CD4-positive, alpha-beta T cell (primary cell): ENCODE measurements around the gene ETFB. TPM values are rescaled to one million over a fixed set of nuclear protein-coding genes. Genes with fewer than 3 reads are reported as not detected.

ENCODE experiments used
- ATAC-seq: fragments of 200-7000 bp; cut with Tn5 transposase; one replicate; pipeline ENCODE4 v1.10.0; 2022; ENCODE audit warnings: mild to moderate bottlenecking; ENCODE audit not compliant: poor library complexity
- CTCF ChIA-PET: fragments of 350-600 bp; sonication (Branson Sonifier 250); formaldehyde crosslinking; loops from one replicate; lab custom pipeline; 2021; ENCODE audit warnings: antibody characterized with exemption, inconsistent platforms; lab: Charles Lee
- POLR2A ChIA-PET: fragments of 350-600 bp; sonication (Branson Sonifier 250); formaldehyde crosslinking; loops from one replicate; lab custom pipeline; 2021; ENCODE audit warnings: antibody characterized with exemption, inconsistent platforms; lab: Charles Lee
- DNase-seq, 14 experiments: peaks; one replicate each; pipeline ENCODE4 v3.0.0-alpha.2; 2013 to 2020; ENCODE audit warnings: mixed read lengths in 2 of 14
- H3K27ac ChIP-seq, 2 donors: one replicate each; pipeline versions ENCODE4 v1.5.1 to v1.7.0; 2013; ENCODE audit warnings: low read length in 2 of 2, low read depth in 1 of 2, mild to moderate bottlenecking in 1 of 2
- H3K27me3 ChIP-seq, 2 experiments: 1 replicate in 1 of 2; 2 replicates in 1 of 2; pipeline versions ENCODE4 v1.6.1 to v1.7.0; 2013; ENCODE audit warnings: low read length in 2 of 2, control low read depth in 1 of 2, mild to moderate bottlenecking in 1 of 2, moderate library complexity in 1 of 2; ENCODE audit not compliant: insufficient read depth in 2 of 2, control insufficient read depth in 1 of 2
- H3K36me3 ChIP-seq: one replicate; pipeline ENCODE4 v1.6.1; 2013; ENCODE audit warnings: low read length, control low read depth; ENCODE audit not compliant: insufficient read depth
- H3K4me1 ChIP-seq: one replicate; pipeline ENCODE4 v1.6.1; 2013; ENCODE audit warnings: low read length, control low read depth; ENCODE audit not compliant: insufficient read depth
- H3K4me3 ChIP-seq: one replicate; pipeline ENCODE4 v1.5.1; 2013; ENCODE audit warnings: mild to moderate bottlenecking, low read length, moderate library complexity
- H3K9me3 ChIP-seq, 2 experiments: 1 replicate in 1 of 2; 2 replicates in 1 of 2; pipeline versions ENCODE4 v1.6.1 to v1.7.0; 2013; ENCODE audit warnings: low read length in 2 of 2, mild to moderate bottlenecking in 2 of 2, control low read depth in 1 of 2, moderate library complexity in 1 of 2; ENCODE audit not compliant: control insufficient read depth in 1 of 2, insufficient read depth in 1 of 2
- H3K27ac Mint-ChIP-seq: one replicate; pipeline ENCODE4 v1.8.0; 2020; ENCODE audit warnings: mixed read lengths
- H3K27me3 Mint-ChIP-seq: one replicate; pipeline ENCODE4 v1.8.0; 2021; ENCODE audit warnings: mixed read lengths
- H3K36me3 Mint-ChIP-seq: one replicate; pipeline ENCODE4 v1.8.0; 2021; ENCODE audit warnings: low read depth, mixed read lengths
- H3K4me1 Mint-ChIP-seq: one replicate; pipeline ENCODE4 v1.8.0; 2021; ENCODE audit warnings: low read depth, mixed read lengths
- H3K4me3 Mint-ChIP-seq: one replicate; pipeline ENCODE4 v1.8.0; 2020; ENCODE audit warnings: mild to moderate bottlenecking, mixed read lengths
- H3K9me3 Mint-ChIP-seq: one replicate; pipeline ENCODE4 v1.8.0; 2020; ENCODE audit warnings: mixed read lengths
- CTCF ChIP-seq: fragments of 200-600 bp; IDR thresholded peaks from one replicate; pipeline ENCODE4 v1.8.0; 2022; ENCODE audit warnings: antibody characterized with exemption, mild to moderate bottlenecking
- intact Hi-C, 2 experiments: fragments of 100-400 bp; cut with DNase I in 1 of 2; cut with micrococcal nuclease in 1 of 2; formaldehyde crosslinking; loops; one replicate each; pipeline versions ENCODE4 v1.15.1 to v1.9.0; 2023 to 2025; cut with DNase I, micrococcal nuclease
- total RNA-seq, 174 experiments: library from RNA in 2 of 174; stranded (reverse) in 2 of 174; gene quantifications; one replicate each; pipeline ENCODE4 v1.2.3 and lab custom pipeline; 2021 to 2026

Gene ETFB
- total RNA-seq, 2 experiments from 2014 or later = 29.7 to 30.1 TPM

GRCh38 chr19:51359294-51359693 is 6.9 kb downstream of the ETFB start:
- Mint-ChIP-seq H3K4me1 (peaks cover 45% of the 10 kb centered on the region), H3K36me3 (peaks cover 5% of the 10 kb centered on the region), H3K9me3 (no peaks in the 10 kb centered on the region), H3K4me3 (no peak overlapping the region), H3K27me3 (no peaks in the 10 kb centered on the region), H3K27ac (no peak overlapping the region)
- Histone ChIP-seq H3K27ac (no peak overlapping the region), H3K36me3 (no peaks in the 10 kb centered on the region), H3K27me3 (no peaks in the 10 kb centered on the region), H3K4me1 (peaks cover 22% of the 10 kb centered on the region), H3K4me3 (no peak overlapping the region), H3K9me3 (no peaks in the 10 kb centered on the region)
- intact Hi-C loops = no loop called here
- ATAC-seq (no peak), DNase-seq (no peak)
- POLR2A ChIA-PET = no interaction called here
- TF ChIP-seq CTCF = no peak
- CTCF ChIA-PET = interaction anchor here (1.3 kb wide), 1 partner anchor 35 kb away, joined by 3 read pairs; no protein-coding TSS in a partner anchor

GRCh38 chr19:51357952-51358351 is 8.2 kb downstream of the ETFB start:
- Mint-ChIP-seq H3K4me3 (no peak overlapping the region), H3K36me3 (peaks cover 5% of the 10 kb centered on the region), H3K27ac (no peak overlapping the region), H3K27me3 (no peaks in the 10 kb centered on the region), H3K4me1 (peaks cover 36% of the 10 kb centered on the region), H3K9me3 (no peaks in the 10 kb centered on the region)
- H3K9me3 ChIP-seq = no peaks in the 10 kb centered on the region
- no peak for TF ChIP-seq CTCF
- intact Hi-C loops = no loop called here
- H3K4me1 ChIP-seq = peaks cover 17% of the 10 kb centered on the region
- DNase-seq (no peak), ATAC-seq (no peak)
- ChIA-PET CTCF (no interaction called here), POLR2A (no interaction called here)
- H3K27ac ChIP-seq = no peak overlapping the region
- H3K4me3 ChIP-seq = no peak overlapping the region
- H3K36me3 ChIP-seq = no peaks in the 10 kb centered on the region
- H3K27me3 ChIP-seq = no peaks in the 10 kb centered on the region

DNA sequence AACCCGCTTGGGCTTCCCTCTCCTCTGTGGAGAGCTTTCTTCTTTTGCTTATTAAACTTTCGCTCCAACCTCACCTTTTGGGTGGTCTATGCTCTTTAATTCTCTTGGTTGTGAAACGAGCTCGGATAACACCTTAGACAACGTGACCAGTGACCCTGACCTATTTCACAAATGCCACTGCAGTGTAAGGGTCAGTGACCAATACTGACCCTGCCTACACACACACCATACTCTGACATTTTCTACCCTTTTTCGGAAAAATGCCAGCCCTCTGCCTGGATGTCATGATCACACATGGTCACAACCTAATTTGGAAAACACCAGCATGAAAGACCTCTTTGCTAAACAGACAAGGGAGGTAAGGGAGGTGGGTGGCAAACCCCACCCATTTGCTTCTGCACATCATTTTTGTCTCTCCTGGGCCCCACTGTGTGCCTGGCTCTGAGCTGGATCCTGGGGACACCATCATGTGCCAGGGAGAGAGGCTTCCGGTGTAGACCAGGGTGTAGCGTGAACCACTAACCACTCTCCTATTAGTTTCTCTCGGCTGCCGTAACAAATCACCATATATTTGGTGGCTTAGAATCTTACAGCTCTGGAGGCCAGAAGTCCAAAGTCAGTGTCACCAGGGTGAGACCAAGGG is 9.9 kb downstream of the ETFB start:
- Histone ChIP-seq H3K36me3 (peaks cover 6% of the 10 kb centered on the region), H3K27me3 (no peaks in the 10 kb centered on the region), H3K9me3 (no peaks in the 10 kb centered on the region), H3K27ac (no peak overlapping the region), H3K4me1 (peaks cover 8% of the 10 kb centered on the region), H3K4me3 (no peak overlapping the region)
- intact Hi-C loops = no loop called here
- ChIA-PET CTCF (no interaction called here), POLR2A (no interaction called here)
- TF ChIP-seq CTCF = no peak
- Mint-ChIP-seq H3K27ac (no peak overlapping the region), H3K27me3 (no peaks in the 10 kb centered on the region), H3K36me3 (peaks cover 17% of the 10 kb centered on the region), H3K9me3 (no peaks in the 10 kb centered on the region), H3K4me1 (peaks cover 24% of the 10 kb centered on the region), H3K4me3 (no peak overlapping the region)
- ATAC-seq (no peak), DNase-seq (no peak)
